H1 (cell line): ENCODE data around the gene SYT17. TPM values are rescaled to one million over a fixed set of nuclear protein-coding genes. Genes with fewer than 3 reads are reported as not detected.

ENCODE experiments used
- CTCF ChIA-PET: fragments of 300-600 bp; sonication (Branson Sonifier 250); formaldehyde crosslinking; loops from one replicate; lab custom pipeline; 2021; ENCODE audit not compliant: partially characterized antibody; lab: Charles Lee
- POLR2A ChIA-PET: fragments of 300-600 bp; sonication (Branson Sonifier 250); formaldehyde crosslinking; loops from one replicate; lab custom pipeline; 2021; ENCODE audit warnings: inconsistent platforms; ENCODE audit not compliant: partially characterized antibody; lab: Charles Lee
- DNase-seq, 2 experiments: peaks; one replicate each; pipeline versions ENCODE4 v3.0.0 to v3.0.0-alpha.2; 2010 to 2022; ENCODE audit warnings: low spot score in 2 of 2, low read depth in 1 of 2, mixed read lengths in 1 of 2
- FAIRE-seq: peaks from 2 replicates; lab custom pipeline; 2011; peaks lifted over from hg19 to GRCh38; lab: Jason Lieb, UNC
- H2AFZ ChIP-seq: 2 replicates; pipeline ENCODE4 v1.8.1; 2012; ENCODE audit warnings: low read length, inconsistent platforms
- H2AK5ac ChIP-seq: 2 replicates; pipeline ENCODE4 v1.6.1; 2013; ENCODE audit warnings: low read depth, low read length
- H2BK120ac ChIP-seq: replicated peaks from 2 replicates; pipeline ENCODE3; 2013; ENCODE audit warnings: low read depth, low read length, inconsistent platforms
- H2BK12ac ChIP-seq: 2 replicates; pipeline ENCODE4 v1.6.1; 2013; ENCODE audit warnings: low read depth, low read length
- H2BK15ac ChIP-seq: 2 replicates; pipeline ENCODE4 v1.6.1; 2013; ENCODE audit warnings: low read length
- H2BK20ac ChIP-seq: 2 replicates; pipeline ENCODE4 v1.6.1; 2013; ENCODE audit warnings: low read length
- H2BK5ac ChIP-seq: 2 replicates; pipeline ENCODE4 v1.6.1; 2013; ENCODE audit warnings: low read depth, low read length
- H3K14ac ChIP-seq: 2 replicates; pipeline ENCODE4 v1.6.1; 2013; ENCODE audit warnings: inconsistent platforms; ENCODE audit not compliant: insufficient read length
- H3K18ac ChIP-seq: 2 replicates; pipeline ENCODE4 v1.6.1; 2013; ENCODE audit warnings: low read length; ENCODE audit errors: extremely low read depth
- H3K23ac ChIP-seq: 2 replicates; pipeline ENCODE4 v1.6.1; 2013; ENCODE audit warnings: inconsistent platforms; ENCODE audit not compliant: insufficient read length
- H3K23me2 ChIP-seq: 2 replicates; pipeline ENCODE4 v1.6.1; 2013; ENCODE audit warnings: low read depth, low read length
- H3K27ac ChIP-seq: 2 replicates; pipeline ENCODE4 v1.6.1; 2011; ENCODE audit warnings: low read depth, low read length, inconsistent platforms
- H3K27me3 ChIP-seq, 4 experiments: replicated peaks in 1 of 4; 1 replicate in 1 of 4; 2 replicates in 3 of 4; pipeline versions ENCODE4 v1.6.1 to v1.8.1; 2011 to 2013; ENCODE audit warnings: low read length in 3 of 4, mild to moderate bottlenecking in 3 of 4, inconsistent platforms in 2 of 4, mixed read lengths in 2 of 4, moderate library complexity in 1 of 4; ENCODE audit not compliant: control insufficient read depth in 3 of 4, insufficient read depth in 3 of 4; ENCODE audit errors: extremely low read depth in 1 of 4
- H3K36me3 ChIP-seq, 4 experiments: 2 replicates each; pipeline versions ENCODE4 v1.6.1 to v1.8.1; 2011 to 2013; ENCODE audit warnings: mild to moderate bottlenecking in 4 of 4, low read length in 3 of 4, moderate library complexity in 2 of 4, control low read depth in 1 of 4, inconsistent platforms in 1 of 4; ENCODE audit not compliant: insufficient read depth in 4 of 4, control insufficient read depth in 2 of 4
- H3K4ac ChIP-seq: replicated peaks from 2 replicates; pipeline ENCODE3; 2013; ENCODE audit warnings: low read length, low read depth, mixed read lengths, inconsistent platforms; ENCODE audit not compliant: insufficient read length
- H3K4me1 ChIP-seq, 4 experiments: replicated peaks in 1 of 4; 1 replicate in 1 of 4; 2 replicates in 3 of 4; pipeline versions ENCODE4 v1.6.1 to v1.8.1; 2011 to 2013; ENCODE audit warnings: low read length in 3 of 4, inconsistent platforms in 2 of 4, mixed read lengths in 1 of 4; ENCODE audit not compliant: insufficient read depth in 4 of 4, control insufficient read depth in 3 of 4
- H3K4me2 ChIP-seq, 2 experiments: 2 replicates each; pipeline versions ENCODE4 v1.6.1 to v1.8.1; 2011 to 2013; ENCODE audit warnings: low read depth in 2 of 2, low read length in 2 of 2, control low read depth in 1 of 2, inconsistent platforms in 1 of 2, mild to moderate bottlenecking in 1 of 2; ENCODE audit not compliant: insufficient read depth in 1 of 2
- H3K4me3 ChIP-seq, 4 experiments: fragments of 200-600, 300-600 bp in 1 of 4; sonication (generic), shearing (Covaris generic), sonication (Bioruptor Twin) in 1 of 4; 2 replicates each; pipeline versions ENCODE4 v1.5.1 to v1.8.1; 2011 to 2016; ENCODE audit warnings: low read length in 4 of 4, low read depth in 3 of 4, control low read depth in 2 of 4, inconsistent platforms in 2 of 4, mild to moderate bottlenecking in 2 of 4, mixed read lengths in 1 of 4, moderate library complexity in 1 of 4; ENCODE audit not compliant: insufficient read depth in 2 of 4; ENCODE audit errors: extremely low read depth in 1 of 4
- H3K56ac ChIP-seq: replicated peaks from 2 replicates; pipeline ENCODE3; 2013; ENCODE audit warnings: low read depth, mild to moderate bottlenecking, mixed read lengths, low read length, inconsistent platforms; ENCODE audit not compliant: insufficient read length
- H3K79me1 ChIP-seq: 2 replicates; pipeline ENCODE4 v1.6.1; 2013; ENCODE audit warnings: low read depth, low read length, control low read depth
- H3K79me2 ChIP-seq, 2 experiments: 2 replicates each; pipeline versions ENCODE4 v1.6.1 to v1.8.1; 2012 to 2013; ENCODE audit warnings: low read length in 2 of 2, mild to moderate bottlenecking in 2 of 2, inconsistent platforms in 1 of 2; ENCODE audit not compliant: insufficient read depth in 2 of 2, control insufficient read depth in 1 of 2
- H3K9ac ChIP-seq, 4 experiments: replicated peaks in 1 of 4; 1 replicate in 1 of 4; 2 replicates in 3 of 4; pipeline versions ENCODE4 v1.6.1 to v1.8.1; 2011 to 2013; ENCODE audit warnings: low read depth in 3 of 4, low read length in 3 of 4, control low read depth in 2 of 4, mild to moderate bottlenecking in 2 of 4, moderate library complexity in 2 of 4, inconsistent platforms in 1 of 4; ENCODE audit errors: extremely low read depth in 1 of 4
- H3K9me3 ChIP-seq, 2 experiments: 2 replicates each; pipeline versions ENCODE4 v1.6.1 to v1.8.1; 2012 to 2013; ENCODE audit warnings: mild to moderate bottlenecking in 2 of 2, moderate library complexity in 2 of 2, control low read depth in 1 of 2, inconsistent platforms in 1 of 2, low read depth in 1 of 2, low read length in 1 of 2, mixed read lengths in 1 of 2; ENCODE audit not compliant: insufficient read depth in 2 of 2
- H4K20me1 ChIP-seq, 2 experiments: replicated peaks in 1 of 2; 2 replicates each; pipeline versions ENCODE3 to v1.8.1; 2011 to 2013; ENCODE audit warnings: inconsistent platforms in 2 of 2, low read length in 2 of 2, mild to moderate bottlenecking in 1 of 2; ENCODE audit not compliant: insufficient read depth in 2 of 2, control insufficient read depth in 1 of 2
- H4K5ac ChIP-seq: 2 replicates; pipeline ENCODE4 v1.6.1; 2013; ENCODE audit warnings: low read length, low read depth, mixed read lengths, inconsistent platforms; ENCODE audit not compliant: insufficient read length
- H4K8ac ChIP-seq: 2 replicates; pipeline ENCODE4 v1.8.0; 2013; ENCODE audit warnings: mild to moderate bottlenecking, moderate library complexity, low read length, inconsistent platforms; ENCODE audit not compliant: insufficient read depth; ENCODE audit errors: extremely low read depth
- H4K91ac ChIP-seq: replicated peaks from 2 replicates; pipeline ENCODE3; 2013; ENCODE audit warnings: low read length, mixed read lengths, inconsistent platforms; ENCODE audit not compliant: insufficient read length
- KDM1A ChIP-seq: fragments of 200-600, 300-600 bp; sonication (generic); IDR thresholded peaks from 2 replicates; pipeline ENCODE4 v1.7.1; 2016; ENCODE audit warnings: mild to moderate bottlenecking, low read length, borderline replicate concordance
- POU5F1 ChIP-seq: IDR thresholded peaks from 2 replicates; pipeline ENCODE4 v1.6.1; 2011; ENCODE audit warnings: low read depth, mild to moderate bottlenecking, low read length, moderate library complexity
- WGBS, 2 experiments: shearing (Covaris generic) in 1 of 2; methylation state at CpG; one replicate each; pipeline versions ENCODE4 v1.1.6 to v1.1.7; 2013 to 2015; ENCODE audit warnings: low lambda C conversion rate in 2 of 2, mixed read lengths in 2 of 2, inconsistent platforms in 1 of 2, low coverage in 1 of 2, missing lambda C conversion rate in 1 of 2; ENCODE audit not compliant: insufficient replicate concordance in 2 of 2, insufficient coverage in 1 of 2, insufficient read length in 1 of 2; ENCODE audit errors: extremely low coverage in 1 of 2, missing lambda C conversion rate in 1 of 2; 5-methylcytosine and 5-hydroxymethylcytosine counted together
- polyA plus RNA-seq, 7 experiments: library from polyadenylated mRNA; depleted of rRNA in 3 of 7; stranded (reverse) in 5 of 7; unstranded in 2 of 7; fragments of >200 nt in 5 of 7; fragments of 200-250 nt in 2 of 7; gene quantifications; 1 replicate in 5 of 7; 2 replicates in 1 of 7; 4 replicates in 1 of 7; pipeline versions ENCODE4 v1.2.1 to v1.2.3, GENCODE V29; 2011 to 2013; ENCODE audit warnings: missing spikeins in 2 of 7, mixed read lengths in 2 of 7
- total RNA-seq: library from RNA; stranded (reverse); fragmentation: NEBNext Ultra II Directional; extraction: Animal tissue kit (Norgen Biotek cat#: 25700); gene quantifications from 2 replicates; pipeline ENCODE4 v1.2.1, GENCODE V29; 2021

Gene SYT17
- total and polyA plus RNA-seq, 2 of the 8 experiments (the other 6 are each of a cell fraction or from before 2014, with no cell fraction given) = 5.8 to 18.1 TPM

DNA sequence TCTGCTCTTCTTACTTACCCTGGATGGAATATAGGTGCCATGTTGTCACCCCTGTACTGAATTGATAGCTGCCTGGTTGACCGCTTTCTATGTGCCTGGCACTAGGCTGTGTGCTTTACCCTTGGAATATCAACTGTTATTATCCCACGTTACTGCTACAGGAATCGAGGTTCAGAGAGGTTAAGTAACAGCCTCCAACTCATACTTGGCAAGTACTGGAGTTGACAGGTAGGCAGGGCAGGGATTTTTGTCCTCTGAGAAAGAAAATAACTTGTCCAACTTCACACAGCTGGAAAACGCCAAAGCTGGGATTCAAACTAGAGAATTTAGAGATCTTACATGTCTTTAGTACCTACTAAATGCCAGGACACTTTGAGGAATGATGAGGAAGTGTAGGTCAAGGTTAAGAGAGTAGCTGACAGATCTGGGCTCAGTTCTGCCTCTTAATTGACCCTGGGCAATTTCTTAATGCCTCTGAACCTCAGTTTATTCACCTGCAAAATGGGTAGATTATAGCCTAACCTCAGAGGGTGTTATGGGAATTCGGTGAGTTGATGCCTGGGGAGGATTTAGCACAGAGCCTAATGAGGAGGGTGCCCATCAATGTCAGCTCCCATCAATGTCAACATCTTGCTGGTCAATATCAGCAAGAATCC lies 28.5 kb upstream of the SYT17 start:
- H2BK20ac ChIP-seq = no peak overlapping the region
- DNase-seq (no peak), FAIRE-seq (no peak)
- 83% methylated on average over 5 of the region's 5 CpGs; no CpG with 5 or more reads in 1 of the 2 experiments for WGBS, 2 experiments
- no peak overlapping the region for H4K5ac ChIP-seq
- TF ChIP-seq POU5F1 (no peak), KDM1A (peak; percentile 84; the same call in 1 of the 2 replicates)
- H3K4ac ChIP-seq = no peak overlapping the region
- H3K27ac ChIP-seq = no peak overlapping the region
- H2BK5ac ChIP-seq = no peak overlapping the region
- no peaks in the 10 kb centered on the region for H3K23me2 ChIP-seq
- H2AFZ ChIP-seq = no peak overlapping the region
- no peak overlapping the region for H3K23ac ChIP-seq
- no peak overlapping the region for H4K91ac ChIP-seq
- no peak overlapping the region for H2AK5ac ChIP-seq
- no peak overlapping the region for H4K8ac ChIP-seq
- H3K4me2 ChIP-seq = no peak overlapping the region
- H3K56ac ChIP-seq = no peak overlapping the region
- H2BK120ac ChIP-seq = no peak overlapping the region
- H3K9ac ChIP-seq = no peak overlapping the region
- H4K20me1 ChIP-seq = no peaks in the 10 kb centered on the region
- H3K27me3 ChIP-seq = no peaks in the 10 kb centered on the region
- H3K79me1 ChIP-seq = no peaks in the 10 kb centered on the region
- ChIA-PET POLR2A (interaction anchor here (1.2 kb wide), 1 partner anchor 9 kb away, joined by 4 read pairs; no protein-coding TSS in a partner anchor), CTCF (interaction anchor here (0.8 to 1.1 kb wide), 7 partner anchors 11 to 237 kb away, joined by 3 to 6 read pairs (median 3); partner anchors contain the start of genes ITPRIPL2 and TMC7)
- H2BK12ac ChIP-seq = no peak overlapping the region
- no peaks in the 10 kb centered on the region for H3K36me3 ChIP-seq
- no peak overlapping the region for H3K14ac ChIP-seq
- no peaks in the 10 kb centered on the region for H3K79me2 ChIP-seq
- no peak overlapping the region for H3K4me3 ChIP-seq
- no peaks in the 10 kb centered on the region for H3K9me3 ChIP-seq
- 0 out of 7 replicates have a peak, but pooled peaks cover 0 to 3% (median 0%) of the 10 kb centered on the region in 4 experiments for H3K4me1 ChIP-seq
- no peak overlapping the region for H2BK15ac ChIP-seq
- H3K18ac ChIP-seq = no peak overlapping the region
